Fibroblast of mammary gland (primary cell): ENCODE measurements around the gene KIF7.
A peak's percentile ranks its signal among the peaks of the same experiment; 100 is the strongest.

Experiments
- DNase-seq: peaks from one replicate; pipeline ENCODE4 v3.0.0-alpha.2; 2010; ENCODE audit warnings: low read depth
- H3K4me3 ChIP-seq: 2 replicates; pipeline ENCODE4 v1.5.1; 2011; ENCODE audit warnings: low read depth, mild to moderate bottlenecking, low read length, moderate library complexity; ENCODE audit not compliant: control insufficient read depth
- TF ChIP-seq, protein P1 (sequence below): conservative IDR thresholded peaks from 2 replicates; pipeline ENCODE4 v1.5.1; 2011; ENCODE audit warnings: low read depth, low read length, inconsistent platforms; ENCODE audit not compliant: control insufficient read depth, insufficient read depth

The KIF7 gene

DNA sequence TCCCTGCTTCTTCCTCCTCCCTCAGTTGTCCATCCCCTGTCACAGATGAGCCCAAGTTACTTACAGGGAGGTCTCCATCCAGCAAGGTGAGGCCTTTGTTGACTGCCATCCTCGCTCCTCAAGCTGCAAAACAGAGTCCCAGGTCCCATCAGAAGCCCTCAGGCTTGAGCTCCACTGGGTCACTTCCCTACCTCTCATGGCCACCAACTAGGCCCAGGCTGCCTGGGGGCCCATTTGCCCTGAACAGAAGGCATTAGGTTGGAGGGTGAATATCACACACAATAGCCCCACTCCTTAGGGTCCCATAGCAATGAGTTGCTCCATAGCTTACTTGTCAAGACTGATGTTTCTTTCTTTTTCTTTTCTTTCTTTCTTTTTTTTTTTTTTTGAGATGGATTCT is 22.1 kb upstream of the KIF7 start:
- H3K4me3 ChIP-seq = no peak overlapping the region
- TF ChIP-seq, protein P1, sequence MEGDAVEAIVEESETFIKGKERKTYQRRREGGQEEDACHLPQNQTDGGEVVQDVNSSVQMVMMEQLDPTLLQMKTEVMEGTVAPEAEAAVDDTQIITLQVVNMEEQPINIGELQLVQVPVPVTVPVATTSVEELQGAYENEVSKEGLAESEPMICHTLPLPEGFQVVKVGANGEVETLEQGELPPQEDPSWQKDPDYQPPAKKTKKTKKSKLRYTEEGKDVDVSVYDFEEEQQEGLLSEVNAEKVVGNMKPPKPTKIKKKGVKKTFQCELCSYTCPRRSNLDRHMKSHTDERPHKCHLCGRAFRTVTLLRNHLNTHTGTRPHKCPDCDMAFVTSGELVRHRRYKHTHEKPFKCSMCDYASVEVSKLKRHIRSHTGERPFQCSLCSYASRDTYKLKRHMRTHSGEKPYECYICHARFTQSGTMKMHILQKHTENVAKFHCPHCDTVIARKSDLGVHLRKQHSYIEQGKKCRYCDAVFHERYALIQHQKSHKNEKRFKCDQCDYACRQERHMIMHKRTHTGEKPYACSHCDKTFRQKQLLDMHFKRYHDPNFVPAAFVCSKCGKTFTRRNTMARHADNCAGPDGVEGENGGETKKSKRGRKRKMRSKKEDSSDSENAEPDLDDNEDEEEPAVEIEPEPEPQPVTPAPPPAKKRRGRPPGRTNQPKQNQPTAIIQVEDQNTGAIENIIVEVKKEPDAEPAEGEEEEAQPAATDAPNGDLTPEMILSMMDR = no peak
- no peak for DNase-seq

DNA sequence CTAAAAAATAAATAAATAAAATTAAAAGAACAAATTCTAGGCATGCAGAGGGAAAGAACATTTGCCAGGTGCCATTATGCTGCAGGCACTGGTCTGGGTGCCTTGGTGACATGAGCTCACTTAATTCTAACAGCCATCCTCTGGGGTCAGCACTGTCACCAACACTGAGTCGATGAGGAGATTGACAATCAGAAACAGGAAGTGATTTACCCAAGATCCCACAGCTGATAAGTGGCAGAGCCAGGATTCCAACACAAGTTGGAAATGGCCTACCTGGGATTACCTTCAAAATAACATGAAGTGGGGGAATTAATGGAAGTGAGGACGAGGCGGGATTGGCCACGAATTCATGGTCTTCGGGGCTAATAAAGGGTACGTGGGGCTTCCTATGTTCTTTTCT is 20.3 kb upstream of the KIF7 start:
- H3K4me3 ChIP-seq = no peak overlapping the region
- no peak for DNase-seq
- TF ChIP-seq, protein P1 = no peak

DNA sequence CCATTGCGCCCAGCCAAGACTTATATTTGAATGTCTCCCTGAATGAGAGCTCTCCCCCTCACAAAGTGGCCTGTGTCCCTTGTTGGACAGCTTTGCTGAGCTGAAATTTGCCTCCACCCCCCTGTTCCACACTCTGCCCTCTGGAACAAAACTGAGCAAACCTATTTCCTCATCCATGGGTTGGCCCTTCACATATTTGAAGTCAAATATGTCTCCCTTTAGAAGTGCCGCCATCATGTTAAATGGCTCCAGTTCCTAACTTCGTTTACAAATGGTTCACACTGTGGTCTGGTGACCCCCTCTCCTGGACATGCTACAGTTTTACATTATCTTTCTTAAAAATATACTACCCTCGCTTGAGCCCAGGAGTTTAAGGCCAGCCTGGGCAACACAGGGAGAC is 19.3 kb upstream of the KIF7 start:
- no peak overlapping the region for H3K4me3 ChIP-seq
- DNase-seq = no peak
- TF ChIP-seq, protein P1 = no peak

DNA sequence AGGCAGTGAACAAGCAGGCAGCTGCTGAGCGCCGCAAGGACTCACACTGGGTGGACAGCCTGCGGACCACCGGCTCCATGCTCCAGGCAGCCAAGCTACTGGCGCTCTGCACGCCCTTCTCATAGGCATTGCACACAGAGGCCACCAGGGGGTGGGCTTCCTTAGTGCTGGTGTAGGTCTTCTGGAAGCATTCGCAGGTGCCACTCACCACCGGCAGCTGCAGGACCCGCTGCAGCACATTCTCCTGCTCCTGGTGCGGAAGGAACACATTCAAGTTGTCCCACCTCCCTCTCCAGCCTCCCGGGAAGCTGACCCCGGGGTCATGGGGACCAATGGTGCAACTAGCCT is 17.9 kb upstream of the KIF7 start:
- TF ChIP-seq, protein P1 = peak; percentile 38
- H3K4me3 ChIP-seq = no peak overlapping the region
- DNase-seq = no peak

DNA sequence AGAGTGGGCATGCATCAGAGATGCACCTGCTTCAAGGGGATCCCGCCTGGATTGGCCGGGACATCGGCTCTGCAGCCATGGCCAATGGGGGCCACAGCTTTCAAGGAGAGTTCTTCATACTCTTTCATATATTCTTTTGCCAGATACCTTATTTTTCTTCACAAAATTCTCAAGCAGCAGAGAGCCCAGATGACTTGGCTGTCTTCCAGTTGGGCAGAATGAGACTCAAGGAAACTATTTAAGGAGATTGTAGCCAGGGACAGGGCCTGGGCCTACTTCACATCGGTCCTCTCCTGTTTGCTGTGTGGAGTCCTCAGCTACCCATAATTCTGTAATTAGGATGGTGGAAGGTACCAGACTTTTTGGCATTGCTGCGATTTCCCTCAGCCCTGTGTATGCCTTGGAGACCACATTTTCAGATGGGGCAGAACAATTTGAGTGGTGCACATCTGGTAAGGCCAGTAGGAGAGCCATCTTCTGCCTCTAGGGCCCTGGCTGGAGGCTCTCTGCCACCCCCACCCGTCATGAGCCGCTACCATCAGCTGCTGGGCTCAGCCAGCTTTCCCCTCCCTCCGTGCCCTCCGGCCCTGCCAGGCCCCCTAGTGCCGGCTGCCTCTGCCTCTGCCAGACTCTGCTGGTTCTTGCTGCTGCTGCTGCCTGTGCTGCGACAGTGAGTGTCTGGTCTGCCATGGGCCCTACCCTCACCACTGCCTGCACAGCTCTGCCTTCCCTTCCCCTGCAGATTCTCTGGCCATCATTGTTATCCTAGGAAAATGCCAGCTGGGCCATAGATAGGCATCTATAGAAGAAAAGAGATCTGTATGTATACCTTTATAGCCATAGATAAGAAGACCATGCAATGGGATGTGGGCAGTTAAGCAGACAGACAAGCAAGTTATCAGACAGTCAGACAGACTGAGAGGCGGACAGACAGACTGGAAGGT is 17.2 kb upstream of the KIF7 start:
- H3K4me3 ChIP-seq = no peak overlapping the region
- DNase-seq = peak; percentile 38
- TF ChIP-seq, protein P1 = no peak

DNA sequence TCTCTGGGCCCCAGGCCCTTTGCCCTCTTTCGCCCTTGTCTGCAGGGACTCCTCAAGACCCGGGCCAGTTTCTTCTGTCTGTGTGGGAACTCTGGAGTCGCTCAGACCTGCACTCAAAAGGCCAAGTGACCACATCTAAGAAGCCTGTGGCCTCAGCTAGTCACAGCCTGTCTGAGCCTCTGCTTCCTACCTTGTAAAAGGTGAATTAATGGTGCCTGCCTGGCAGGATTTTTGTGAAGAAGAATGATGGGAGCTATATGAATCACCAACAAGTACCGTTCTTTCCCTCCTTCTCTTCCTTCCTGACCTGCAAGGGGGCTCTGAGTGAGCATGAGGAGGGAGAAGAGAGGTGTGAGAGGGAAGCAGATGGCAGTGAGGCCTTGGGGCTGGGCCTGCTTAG is 16.4 kb upstream of the KIF7 start:
- TF ChIP-seq, protein P1 = no peak
- H3K4me3 ChIP-seq = no peak overlapping the region
- no peak for DNase-seq
